Measurements from ENCODE around the gene SMC3.

- TF ChIP-seq CTCF (IDR thresholded peaks at IDR 0.05) (no peak), EP300 (IDR thresholded peaks at IDR 0.05) (no peak), POLR2A (IDR thresholded peaks at IDR 0.05) (no peak), POLR2AphosphoS5 (IDR thresholded peaks at IDR 0.05) (no peak)
Observed at GRCh38 chr10:110646417-110647135, 79.1 kb downstream of the SMC3 start.
